BJ (cell line): ENCODE measurements around the gene USP13. TPM values are rescaled to one million over a fixed set of nuclear protein-coding genes. Genes with fewer than 3 reads are reported as not detected.

Experiments
- CTCF ChIA-PET: fragments of 350-600 bp; formaldehyde crosslinking; extraction: SDS; loops from one replicate; lab custom pipeline; 2021; ENCODE audit warnings: antibody characterized with exemption, inconsistent platforms; lab: Yijun Ruan, JAX
- POLR2A ChIA-PET: fragments of 300-600 bp; sonication (Branson Sonifier 250); formaldehyde crosslinking; extraction: SDS; loops from one replicate; lab custom pipeline; 2021; ENCODE audit warnings: antibody characterized with exemption; lab: Charles Lee
- DNase-seq: peaks from one replicate; pipeline ENCODE4 v3.0.0-alpha.2; 2011; ENCODE audit warnings: low read depth
- H3K27me3 ChIP-seq: 2 replicates; pipeline ENCODE4 v1.6.0; 2011; ENCODE audit warnings: low read length; ENCODE audit not compliant: control insufficient read depth, insufficient read depth
- H3K36me3 ChIP-seq: 2 replicates; pipeline ENCODE4 v1.5.1; 2011; ENCODE audit warnings: low read length; ENCODE audit not compliant: control insufficient read depth, insufficient read depth
- H3K4me3 ChIP-seq: 2 replicates; pipeline ENCODE4 v1.5.1; 2011; ENCODE audit warnings: low read depth, mild to moderate bottlenecking, control low read depth, low read length
- CTCF ChIP-seq: IDR thresholded peaks from 2 replicates; pipeline ENCODE4 v1.5.1; 2011; ENCODE audit warnings: low read depth, mild to moderate bottlenecking, control low read depth, inconsistent platforms, low read length, moderate library complexity; ENCODE audit not compliant: insufficient read depth
- polyA plus RNA-seq: library from polyadenylated mRNA; depleted of rRNA; stranded (reverse); fragments of >200 nt; gene quantifications from 2 replicates; pipeline ENCODE4 v1.2.3, GENCODE V29; 2011; rRNA removed
- small RNA-seq: library from RNA; depleted of rRNA; stranded (forward); fragments of <200 nt; gene quantifications from one replicate; pipeline ENCODE3, GENCODE V24; 2012; ENCODE audit warnings: low replicate concordance, low read depth; ENCODE audit not compliant: insufficient read length

The USP13 gene
- polyA plus RNA-seq, 1 experiment: 10.5 TPM

- Histone ChIP-seq H3K36me3 (no peaks in the 10 kb centered on the region), H3K27me3 (no peaks in the 10 kb centered on the region; the same call in 1 of the 2 replicates), H3K4me3 (no peak overlapping the region)
- POLR2A ChIA-PET: no interaction called here
- CTCF ChIA-PET: no interaction called here
- DNase-seq: no peak
- no peak for TF ChIP-seq CTCF
Measured at GRCh38 chr3:179833294-179833693, 180.5 kb downstream of the USP13 start.

- H3K36me3 ChIP-seq: no peaks in the 10 kb centered on the region
- no peak for DNase-seq
- TF ChIP-seq CTCF: 0 out of 2 replicates have a peak, but pooled peaks have one; percentile 2
- POLR2A ChIA-PET: no interaction called here
- H3K27me3 ChIP-seq: no peaks in the 10 kb centered on the region; the same call in 1 of the 2 replicates
- H3K4me3 ChIP-seq: no peak overlapping the region
- CTCF ChIA-PET: interaction anchor here (1.0 to 1.9 kb wide), 3 partner anchors 10 to 26 kb away, joined by 4 to 6 read pairs (median 4); no protein-coding TSS in a partner anchor
Measured at GRCh38 chr3:179837374-179837773, 184.5 kb downstream of the USP13 start.

Small RNA genes within 50 kb of the gene (small RNA-seq; reads per million reads assigned to genes)
- gene RF01210: not detected

Other genes with a start within 250 kb of the USP13 start
- gene GNB4, start 201.6 kb upstream of the USP13 start, polyA plus RNA-seq: 25.2 and 50.6 TPM in 2 replicates
- 38.6 and 64.4 TPM in 2 replicates for gene ACTL6A, start 90.1 kb upstream of the USP13 start, polyA plus RNA-seq
- 23.2 and 48.5 TPM in 2 replicates for gene MRPL47, start 48.4 kb upstream of the USP13 start, polyA plus RNA-seq
- 12.5 and 43.6 TPM in 2 replicates for gene NDUFB5, start 48.2 kb upstream of the USP13 start, polyA plus RNA-seq